GM20000 (cell line): ENCODE measurements around the gene CLDN20.

Experiments
- DNase-seq: peaks from one replicate; pipeline ENCODE4 v3.0.0; 2012; ENCODE audit warnings: low spot score
- TF ChIP-seq, protein P1 (sequence below): IDR thresholded peaks from 2 replicates; pipeline ENCODE4 v1.5.1; 2012; ENCODE audit warnings: mild to moderate bottlenecking, control low read depth; ENCODE audit errors: extremely low read depth, missing control alignments

The CLDN20 gene

DNA sequence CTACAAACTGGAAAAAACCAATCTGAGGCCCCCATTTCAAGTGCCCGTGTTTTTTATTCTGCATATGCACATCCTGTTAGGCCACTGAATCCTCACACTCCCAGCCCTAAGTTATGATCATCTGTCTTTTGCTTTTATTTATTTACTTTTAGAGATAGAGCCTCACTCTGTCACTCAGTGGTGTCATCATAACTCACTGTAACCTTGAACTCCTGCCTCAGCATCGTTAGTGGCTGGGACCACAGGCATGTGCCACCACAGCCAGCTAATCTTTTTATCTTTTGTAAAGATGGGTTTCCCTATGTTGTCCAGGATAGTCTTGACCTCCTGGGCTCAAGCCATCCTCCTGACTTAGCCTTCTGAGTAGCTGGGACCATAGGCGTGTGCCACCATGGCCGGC is 29.6 kb upstream of the CLDN20 start:
- TF ChIP-seq, protein P1, sequence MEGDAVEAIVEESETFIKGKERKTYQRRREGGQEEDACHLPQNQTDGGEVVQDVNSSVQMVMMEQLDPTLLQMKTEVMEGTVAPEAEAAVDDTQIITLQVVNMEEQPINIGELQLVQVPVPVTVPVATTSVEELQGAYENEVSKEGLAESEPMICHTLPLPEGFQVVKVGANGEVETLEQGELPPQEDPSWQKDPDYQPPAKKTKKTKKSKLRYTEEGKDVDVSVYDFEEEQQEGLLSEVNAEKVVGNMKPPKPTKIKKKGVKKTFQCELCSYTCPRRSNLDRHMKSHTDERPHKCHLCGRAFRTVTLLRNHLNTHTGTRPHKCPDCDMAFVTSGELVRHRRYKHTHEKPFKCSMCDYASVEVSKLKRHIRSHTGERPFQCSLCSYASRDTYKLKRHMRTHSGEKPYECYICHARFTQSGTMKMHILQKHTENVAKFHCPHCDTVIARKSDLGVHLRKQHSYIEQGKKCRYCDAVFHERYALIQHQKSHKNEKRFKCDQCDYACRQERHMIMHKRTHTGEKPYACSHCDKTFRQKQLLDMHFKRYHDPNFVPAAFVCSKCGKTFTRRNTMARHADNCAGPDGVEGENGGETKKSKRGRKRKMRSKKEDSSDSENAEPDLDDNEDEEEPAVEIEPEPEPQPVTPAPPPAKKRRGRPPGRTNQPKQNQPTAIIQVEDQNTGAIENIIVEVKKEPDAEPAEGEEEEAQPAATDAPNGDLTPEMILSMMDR: no peak
- DNase-seq: no peak

DNA sequence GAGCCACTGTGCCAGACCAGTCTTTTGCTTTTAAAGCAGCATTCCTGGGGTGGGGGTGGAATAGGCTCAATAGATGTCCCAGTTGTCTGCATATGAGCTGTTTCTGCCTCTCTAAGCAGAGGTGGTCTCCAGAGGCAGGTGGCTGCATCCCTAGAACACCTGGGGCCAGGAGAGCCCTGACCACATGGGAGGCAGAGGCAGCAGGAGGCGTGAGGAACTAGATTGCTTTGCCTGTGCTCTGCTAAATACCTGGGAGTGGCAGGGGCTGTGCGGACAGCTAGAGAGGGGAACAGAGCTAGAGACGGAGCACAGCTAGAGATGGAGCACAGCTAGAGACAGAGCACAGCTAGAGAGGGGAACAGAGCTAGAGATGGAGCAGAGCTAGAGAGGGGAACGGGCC is 29.1 kb upstream of the CLDN20 start:
- no peak for DNase-seq
- TF ChIP-seq, protein P1: no peak

DNA sequence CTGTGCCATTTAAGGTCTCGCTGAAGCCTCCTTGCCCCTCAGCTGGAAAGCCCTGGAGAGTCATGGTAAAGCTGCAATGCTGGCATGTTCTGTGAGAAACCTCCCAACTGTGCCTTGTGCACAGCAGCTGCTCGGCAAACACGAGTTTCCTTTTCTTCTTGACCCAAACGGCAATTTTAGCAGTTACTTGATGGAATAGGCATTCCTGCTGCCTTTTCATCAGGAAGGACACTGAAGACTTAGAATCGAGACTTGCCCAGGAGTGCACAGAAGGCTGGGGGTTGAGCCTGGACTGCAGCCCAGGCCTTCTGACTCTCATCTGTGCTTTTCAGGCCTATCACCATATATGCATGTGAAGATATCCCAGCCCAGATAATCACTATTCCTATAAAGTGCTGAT is 28.7 kb upstream of the CLDN20 start:
- DNase-seq: no peak
- TF ChIP-seq, protein P1: no peak

DNA sequence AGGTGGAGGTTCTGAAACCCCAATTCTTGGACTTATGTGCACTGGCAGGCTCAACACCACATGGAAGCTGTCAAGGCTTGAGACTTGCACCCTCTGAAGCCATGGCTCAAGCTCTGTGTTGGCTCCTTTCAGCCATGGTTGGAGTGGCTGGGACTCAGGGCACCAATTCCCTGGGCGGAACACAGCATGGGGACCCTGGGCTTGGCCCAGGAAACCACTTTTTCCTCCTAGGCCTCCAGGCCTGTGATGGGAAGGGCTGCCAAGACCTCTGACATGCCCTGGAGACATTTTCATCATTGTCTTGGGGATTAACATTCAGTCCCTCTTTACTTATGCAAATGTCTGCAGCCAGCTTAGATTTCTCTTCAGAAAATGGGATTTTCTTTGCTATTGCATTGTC is 26.2 kb upstream of the CLDN20 start:
- TF ChIP-seq, protein P1: no peak
- DNase-seq: no peak

DNA sequence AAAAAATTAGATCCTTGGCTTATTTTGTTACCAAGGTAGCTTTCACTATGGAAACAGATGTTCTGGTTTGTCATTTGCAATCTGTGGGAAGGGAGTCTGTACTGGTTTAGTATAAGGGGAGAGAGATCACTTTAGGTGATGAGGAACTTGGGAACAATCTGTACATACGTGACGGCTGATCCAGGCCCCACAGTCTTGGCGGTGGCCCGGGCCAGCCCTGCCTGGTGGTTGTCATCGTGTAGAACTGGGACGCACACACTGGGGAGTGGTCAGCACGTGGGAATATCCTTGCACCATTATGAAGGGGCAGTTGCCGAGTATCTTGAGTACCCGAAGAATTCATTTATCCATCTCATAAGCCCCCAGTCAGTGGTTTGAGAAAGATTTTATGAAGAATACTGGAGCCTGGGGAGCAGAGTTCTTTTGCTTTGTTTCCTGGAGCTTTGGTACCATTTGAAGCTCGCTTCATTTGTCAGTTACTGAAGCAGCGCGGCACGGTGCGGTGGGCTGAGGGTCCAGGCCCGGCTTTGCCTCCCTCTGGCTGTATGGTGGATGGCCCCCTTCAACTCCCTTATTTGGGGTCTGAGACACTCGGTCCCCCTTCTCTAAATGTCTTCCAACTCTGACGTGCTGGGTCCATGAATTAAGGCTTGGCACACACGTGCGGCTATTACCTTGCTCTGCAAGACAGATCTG is 22.8 kb upstream of the CLDN20 start:
- TF ChIP-seq, protein P1: no peak
- DNase-seq: no peak

DNA sequence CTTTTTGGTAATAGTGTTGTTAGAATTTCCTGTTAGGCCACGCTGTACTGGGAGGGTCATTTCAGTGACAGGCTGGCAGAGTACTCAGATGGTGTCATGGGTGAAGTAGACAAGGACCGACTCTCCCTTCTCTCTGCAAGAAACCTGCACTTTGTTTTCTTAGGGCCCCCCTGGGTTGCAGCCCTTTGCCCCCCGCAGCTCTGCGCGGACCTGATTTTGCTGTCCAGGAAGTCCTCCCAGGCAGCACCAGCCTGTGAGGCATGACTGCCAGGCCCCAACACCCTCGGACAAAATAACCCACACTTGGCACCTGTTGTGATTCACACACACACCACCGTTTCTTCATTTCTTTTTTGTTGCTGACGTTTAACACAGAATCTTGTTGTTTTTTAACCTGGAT is 21.8 kb upstream of the CLDN20 start:
- DNase-seq: no peak
- TF ChIP-seq, protein P1: no peak

DNA sequence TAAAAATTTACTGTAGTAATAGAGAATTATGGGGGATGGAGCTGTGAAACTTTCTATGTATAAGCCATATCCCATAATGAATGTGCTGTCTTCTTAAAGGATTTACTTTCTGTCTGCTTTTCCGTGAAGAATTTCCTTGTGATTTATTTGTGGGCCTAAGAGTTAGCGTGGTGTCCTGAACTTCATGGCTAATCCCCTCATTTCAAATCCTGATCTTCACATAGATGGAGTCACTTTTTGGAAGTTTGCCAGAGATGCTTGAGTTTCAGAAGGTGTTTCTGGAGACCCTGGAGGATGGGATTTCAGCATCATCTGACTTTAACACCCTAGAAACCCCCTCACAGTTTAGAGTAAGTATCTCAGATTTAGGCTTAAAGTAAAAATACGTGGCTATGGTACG is 19.4 kb upstream of the CLDN20 start:
- no peak for DNase-seq
- TF ChIP-seq, protein P1: no peak
